DMS79 (cell line): ENCODE data around the gene PTPRG.
"Not testable (repeated sequence)": the region's sequence is repeated elsewhere in the genome, so short reads cannot be mapped to it uniquely, and the experiment has no call there.

Experiments used
- DNase-seq: peaks from one replicate; lab custom pipeline; 2025; lab: John Stamatoyannopoulos, UW

Gene PTPRG

DNA sequence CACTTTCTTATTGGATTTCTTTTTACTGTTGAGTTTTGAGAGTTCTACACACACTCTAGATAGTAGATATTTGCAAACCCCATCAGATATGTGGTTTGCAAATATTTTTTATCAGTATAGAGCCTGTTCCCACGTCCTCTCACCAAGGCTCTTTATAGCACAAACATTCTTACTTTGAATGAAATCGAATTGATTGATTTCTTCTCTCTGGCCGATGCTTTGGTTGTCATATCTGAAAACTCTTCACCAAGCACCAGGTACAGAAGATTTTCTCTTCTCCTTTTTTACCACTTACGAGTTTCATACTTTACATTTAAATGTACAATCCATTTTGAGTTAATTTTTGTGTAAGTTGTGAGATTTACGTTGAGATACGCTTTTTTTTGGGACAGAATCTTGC lies 163.4 kb downstream of the PTPRG start:
- no peak for DNase-seq

DNA sequence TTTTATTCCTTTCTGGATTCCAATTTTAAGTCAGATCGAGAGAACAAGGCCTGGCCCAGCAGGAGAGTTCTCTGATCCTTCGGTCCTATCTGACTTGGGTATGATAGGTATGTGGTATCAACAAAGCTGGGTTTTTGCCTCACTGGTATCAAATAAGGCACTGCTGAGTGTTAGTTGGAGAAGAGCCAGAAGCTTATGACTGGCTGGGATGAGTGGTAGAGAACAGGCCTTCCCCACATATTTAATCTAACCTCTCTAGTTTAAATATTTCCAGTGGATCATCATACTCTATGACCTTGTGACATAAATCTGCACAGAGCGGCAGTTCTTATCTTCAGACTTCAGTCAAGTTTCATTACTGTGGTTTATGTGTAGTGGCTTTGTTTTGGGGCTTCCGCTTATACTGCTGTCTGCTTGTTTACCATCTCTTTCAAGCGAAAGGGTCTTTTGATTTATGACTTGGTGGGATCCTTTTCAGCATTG lies 164.5 kb downstream of the PTPRG start:
- DNase-seq: no peak

DNA sequence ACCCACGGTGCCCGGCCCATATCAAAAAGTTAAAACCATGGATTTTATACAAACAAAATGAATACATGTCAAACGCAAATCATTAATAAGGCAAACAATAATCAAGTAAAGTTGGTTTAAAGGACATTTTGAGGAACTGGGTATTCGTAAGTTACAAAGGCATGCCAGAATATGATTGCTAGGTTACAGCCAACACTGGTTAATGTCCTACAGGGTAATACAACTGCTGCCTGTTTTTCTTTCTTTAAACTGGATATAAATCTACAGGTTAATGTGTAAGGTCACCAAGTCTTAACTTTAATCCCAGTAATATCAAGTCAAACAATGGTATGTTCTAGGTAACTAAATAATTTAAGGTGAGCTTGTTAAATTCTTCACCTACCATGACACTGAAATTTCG lies 166.1 kb downstream of the PTPRG start:
- DNase-seq: no peak

DNA sequence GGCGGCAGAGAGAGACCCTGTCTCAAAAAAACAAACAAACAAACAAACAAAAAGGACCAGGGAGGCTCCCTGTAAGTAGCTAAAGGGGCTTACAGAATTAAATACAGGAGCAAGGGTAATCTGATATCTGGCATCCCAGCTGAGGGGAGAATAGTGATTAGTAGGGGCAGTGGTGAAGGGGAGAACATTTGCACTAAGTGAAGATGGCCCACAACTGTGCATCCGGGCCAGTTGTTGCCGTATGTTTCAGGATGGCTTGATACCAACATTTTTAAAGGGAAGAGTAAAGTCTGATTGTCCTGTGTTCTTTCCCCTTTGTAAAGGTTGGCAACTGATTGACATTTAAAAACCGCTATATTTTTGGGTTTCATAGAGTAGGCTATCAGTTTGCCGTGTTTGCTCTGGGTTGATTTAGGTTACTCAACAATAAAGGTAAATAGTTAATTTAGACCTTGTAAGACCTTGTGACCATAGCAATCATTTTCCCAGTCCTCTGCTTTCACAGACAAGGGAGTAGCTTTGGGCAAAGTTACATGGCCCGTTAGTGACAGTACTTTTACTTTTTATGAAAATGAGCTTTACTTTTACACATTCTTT lies 167.8 kb downstream of the PTPRG start:
- no peak for DNase-seq

DNA sequence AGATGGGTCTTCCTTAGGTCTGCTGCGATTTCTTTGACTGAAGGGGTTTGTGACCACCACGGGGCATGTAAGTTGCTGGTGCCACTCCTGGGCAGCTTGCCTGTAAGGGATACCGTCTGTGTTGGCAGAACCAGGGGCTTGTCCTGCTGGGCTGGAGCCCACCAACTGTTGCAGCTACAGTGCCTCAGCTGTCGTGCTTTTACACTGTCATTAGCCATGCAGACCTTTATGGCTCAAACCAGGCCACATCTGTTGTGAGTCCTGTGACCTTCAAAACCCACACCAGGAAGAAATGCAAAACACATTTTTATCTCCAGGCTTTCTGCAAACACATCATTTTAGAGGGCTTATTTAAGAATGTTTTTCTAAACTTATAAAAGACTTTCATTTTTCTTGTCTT lies 168.7 kb downstream of the PTPRG start:
- DNase-seq: no peak

DNA sequence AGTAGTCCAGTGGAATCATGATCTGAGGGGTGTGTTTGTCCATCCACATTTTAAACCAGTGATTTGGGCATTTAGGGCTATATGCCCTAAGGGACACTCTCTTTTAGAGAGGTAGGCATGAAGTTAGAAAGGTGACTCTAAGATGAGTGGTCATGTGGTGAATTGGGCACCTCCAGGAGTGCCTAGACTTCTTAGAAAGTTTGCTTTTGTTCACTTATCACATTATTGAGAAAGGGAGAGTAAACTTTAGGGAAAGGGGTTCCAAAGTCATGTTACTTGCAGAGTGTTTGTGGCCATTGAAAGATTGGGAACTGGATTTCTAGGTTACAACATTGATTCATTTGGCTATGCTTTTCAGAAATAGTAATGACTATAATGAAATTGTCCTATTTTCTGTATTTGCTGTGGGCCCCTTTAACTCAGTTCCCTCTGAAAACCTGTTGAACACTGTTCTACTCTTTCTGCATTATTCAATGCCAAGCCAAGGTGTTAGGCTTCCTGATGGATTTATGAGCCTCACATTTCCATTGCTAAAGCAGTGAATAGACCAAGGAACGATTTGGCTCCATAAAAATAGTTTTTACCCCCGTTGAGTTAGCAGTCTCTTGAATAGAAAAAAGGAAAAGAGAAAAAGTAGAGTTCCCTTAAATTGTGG lies 169.3 kb downstream of the PTPRG start:
- DNase-seq: no peak

DNA sequence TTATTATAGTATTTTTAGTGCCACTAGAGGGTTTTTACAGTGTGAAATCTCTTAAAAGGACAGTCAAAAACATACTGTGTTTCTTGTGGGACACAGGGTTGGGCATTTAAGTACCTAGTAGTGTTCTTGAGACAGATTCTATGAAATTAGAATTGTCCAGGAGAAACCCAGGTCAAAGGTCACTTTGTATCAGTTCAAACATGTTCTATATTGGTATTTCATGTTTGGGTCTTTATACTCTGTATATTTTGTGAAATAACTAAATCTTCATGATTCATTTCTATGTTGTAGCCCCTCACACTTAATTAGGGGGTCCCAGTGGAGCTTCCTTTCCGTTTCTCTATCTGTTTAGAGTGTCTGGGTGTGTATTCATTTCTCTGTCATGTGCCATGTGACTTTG lies 171.6 kb downstream of the PTPRG start:
- DNase-seq: no peak

DNA sequence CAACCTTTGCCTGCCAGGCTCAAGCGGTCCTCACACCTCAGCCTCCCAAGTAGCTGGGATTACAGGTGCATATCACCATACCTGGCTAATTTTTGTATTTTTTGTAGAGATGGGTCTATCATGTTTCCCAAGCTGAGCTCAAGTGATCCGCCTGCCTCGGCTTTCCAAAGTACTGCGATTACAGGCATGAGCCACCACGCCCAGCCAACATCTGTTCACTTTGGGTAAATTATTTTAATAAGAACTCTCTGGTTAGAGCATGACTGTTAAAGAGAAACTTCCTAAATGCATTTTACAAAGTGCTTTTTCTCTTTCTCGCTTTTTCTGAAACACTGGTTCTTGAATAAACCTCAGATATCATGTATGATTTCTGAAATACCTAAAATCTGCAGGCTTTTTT lies 172.5 kb downstream of the PTPRG start:
- no peak for DNase-seq

DNA sequence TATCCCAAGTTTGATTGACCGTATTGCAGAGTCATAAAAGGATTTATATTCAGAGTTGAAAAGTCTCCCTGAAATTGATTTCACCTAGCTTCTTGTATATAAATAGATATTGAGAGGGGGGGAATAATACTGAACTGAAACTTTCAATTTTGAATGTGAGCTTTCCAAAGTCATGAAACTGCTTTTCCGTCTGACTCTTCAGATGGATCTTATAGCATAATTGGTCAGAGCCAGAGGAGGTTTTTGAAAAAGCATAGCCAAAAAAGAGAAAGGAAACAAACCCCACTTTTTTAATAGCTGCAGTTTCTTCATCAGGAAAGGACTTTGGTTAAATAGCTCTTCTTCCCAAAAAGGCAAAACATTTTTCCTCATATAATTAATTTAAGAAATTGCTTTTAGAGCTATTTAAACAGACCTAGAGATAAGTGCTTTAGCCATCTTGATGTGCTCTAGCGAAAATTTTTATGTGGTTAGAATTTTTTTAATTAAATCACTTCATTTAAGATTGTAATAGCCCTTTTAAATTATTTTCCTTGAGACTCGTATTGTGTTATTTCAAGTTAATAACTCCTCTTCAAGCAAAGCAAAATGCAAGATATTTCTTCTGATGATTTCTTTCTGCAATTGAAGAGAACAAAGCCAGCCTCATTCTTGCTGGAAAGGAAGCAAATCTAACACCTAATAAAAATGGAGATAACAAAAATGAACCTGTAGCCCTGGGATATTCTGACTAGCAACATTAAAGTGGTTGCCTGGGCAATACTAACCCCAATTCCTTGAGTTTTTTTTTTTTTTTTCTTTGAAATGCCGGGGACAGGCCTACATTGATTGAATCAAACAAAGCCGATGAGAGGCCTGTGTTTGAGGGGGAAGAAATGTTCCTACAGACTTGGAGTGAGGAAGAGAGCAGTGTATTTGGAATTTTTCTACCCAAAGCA lies 173.6 kb downstream of the PTPRG start:
- no peak for DNase-seq

DNA sequence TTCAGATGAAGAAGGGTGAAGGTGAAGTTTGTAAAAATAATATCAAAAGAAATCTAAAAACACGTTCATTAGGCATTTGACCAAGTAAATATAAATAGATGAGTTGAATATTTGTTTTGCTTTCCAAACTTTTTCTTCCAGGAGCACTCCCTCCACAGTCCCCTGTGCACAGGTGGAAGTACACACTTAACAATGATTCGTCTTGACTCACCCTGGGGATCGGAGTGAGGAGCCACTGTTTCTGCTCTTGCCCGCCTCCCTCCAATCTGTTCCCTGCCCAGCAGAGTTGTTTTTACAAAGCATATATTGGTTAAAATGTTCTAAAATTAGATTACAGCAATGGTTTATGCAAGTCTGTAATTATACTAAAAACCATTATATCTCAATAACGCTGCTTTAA lies 175.1 kb downstream of the PTPRG start:
- DNase-seq: no peak

DNA sequence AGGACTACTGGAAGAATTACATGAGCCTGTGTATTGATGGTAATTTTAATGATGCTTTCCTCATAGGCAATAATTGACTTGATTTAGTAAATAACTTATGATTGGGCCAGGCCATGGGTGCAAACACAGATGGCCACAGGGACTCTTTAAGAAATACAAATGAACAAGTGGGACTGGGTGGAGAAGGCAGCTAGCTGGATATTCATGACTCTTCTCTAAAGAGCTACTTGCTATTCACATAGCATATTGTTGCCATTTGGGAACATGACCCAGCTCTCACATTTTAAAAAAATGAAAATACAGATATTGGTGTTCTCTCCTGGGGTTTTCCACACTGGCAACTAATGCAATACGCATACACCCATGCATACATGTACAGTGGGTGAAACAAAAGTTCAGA lies 178.3 kb downstream of the PTPRG start:
- DNase-seq: no peak

DNA sequence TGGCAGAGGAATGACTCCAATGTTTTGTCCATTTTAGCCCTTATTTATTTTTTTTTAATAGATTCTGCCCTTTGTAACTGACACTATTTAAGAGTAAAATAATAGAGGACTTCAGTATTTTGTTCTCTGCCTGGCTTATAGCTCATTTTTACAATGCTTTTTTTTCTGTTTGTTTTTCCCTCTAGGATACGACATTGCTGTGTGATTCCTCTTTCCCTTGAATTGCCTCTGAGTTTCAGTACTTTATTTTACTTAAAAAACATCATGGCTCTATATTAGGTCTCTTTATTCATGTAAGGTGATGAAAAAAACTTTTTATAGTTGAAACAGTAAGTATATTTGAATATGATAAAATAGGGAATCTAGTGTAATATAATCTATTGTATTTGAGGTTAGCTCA lies 179.1 kb downstream of the PTPRG start:
- no peak for DNase-seq

DNA sequence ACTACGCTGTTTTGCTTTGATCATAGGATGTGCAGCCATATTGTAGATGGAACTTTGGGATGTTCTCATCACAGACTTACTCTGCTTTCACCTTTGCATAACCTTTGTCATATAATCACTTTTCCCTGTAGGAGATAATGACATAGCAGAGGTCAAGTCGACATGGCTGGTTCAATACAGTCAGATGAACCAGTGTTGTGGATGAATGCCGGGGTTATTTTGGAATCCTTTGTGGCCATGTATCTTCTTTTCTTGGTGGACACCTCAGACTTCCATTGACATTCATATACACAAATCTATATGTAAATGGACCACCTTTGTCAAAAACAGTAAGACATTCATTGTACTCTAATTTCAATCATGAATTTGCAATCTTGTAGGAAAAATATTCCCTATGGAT lies 180.2 kb downstream of the PTPRG start:
- DNase-seq: no peak

DNA sequence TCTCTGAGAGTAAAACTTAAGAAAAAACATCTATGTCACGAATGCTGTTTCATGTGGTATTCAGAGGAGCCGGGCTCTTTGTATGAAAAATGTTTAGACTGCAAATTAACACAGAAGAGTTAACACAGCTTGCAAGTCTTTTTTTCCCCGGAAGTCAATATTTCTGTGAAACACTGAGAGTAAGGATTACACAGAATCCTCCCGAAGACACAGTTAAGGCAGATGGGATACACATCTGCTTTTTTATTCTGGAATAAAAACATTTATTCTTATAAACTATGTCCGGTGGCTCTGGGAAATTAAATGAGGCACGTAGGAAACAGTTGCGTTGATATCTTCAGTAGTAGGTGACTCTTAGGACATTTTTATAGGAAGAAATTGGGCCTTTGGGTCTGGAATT lies 180.6 kb downstream of the PTPRG start:
- no peak for DNase-seq

DNA sequence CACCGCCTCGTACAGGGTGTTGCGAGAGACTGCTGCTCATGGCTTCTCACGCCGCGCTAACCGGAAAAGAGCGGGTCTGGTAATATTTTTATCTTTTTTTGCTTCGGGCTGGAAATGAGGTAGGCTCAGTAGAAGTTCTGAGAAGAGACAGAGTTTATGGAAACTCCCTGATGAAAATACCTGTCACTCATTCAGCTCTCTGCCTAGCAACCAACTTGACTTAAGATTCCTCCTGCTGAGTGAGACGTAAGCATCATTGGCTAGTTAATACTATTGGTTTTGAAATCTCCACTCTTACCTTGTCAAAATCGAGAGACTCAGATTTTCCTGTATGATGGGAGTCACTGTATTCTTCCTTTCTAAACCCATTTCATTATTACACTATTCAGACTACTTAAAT lies 181.7 kb downstream of the PTPRG start:
- no peak for DNase-seq

DNA sequence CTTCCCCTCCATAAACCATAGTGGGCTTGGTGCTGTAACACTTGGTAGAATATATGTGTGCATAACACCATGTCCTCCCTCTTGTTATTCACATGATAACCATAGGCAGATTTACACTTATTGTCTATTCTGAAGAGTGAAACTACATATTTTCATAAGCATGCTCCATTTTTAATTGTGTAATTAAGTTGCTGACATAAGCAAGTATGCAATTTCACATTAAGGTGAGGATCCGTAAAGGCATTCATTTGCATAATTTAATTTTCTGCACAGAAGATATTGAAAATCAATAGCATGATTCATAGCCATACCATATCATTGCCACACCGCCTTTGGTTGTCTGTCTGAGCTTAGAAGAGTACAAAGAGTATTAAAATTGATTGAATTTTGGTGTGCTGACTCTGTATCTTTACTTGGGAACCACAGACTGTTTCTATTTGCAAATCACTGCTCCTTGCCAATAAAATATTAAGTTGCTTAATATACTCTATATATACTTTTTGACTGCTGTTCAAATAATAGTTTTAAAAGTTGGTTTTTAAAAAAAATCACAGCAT lies 182.4 kb downstream of the PTPRG start:
- no peak for DNase-seq

DNA sequence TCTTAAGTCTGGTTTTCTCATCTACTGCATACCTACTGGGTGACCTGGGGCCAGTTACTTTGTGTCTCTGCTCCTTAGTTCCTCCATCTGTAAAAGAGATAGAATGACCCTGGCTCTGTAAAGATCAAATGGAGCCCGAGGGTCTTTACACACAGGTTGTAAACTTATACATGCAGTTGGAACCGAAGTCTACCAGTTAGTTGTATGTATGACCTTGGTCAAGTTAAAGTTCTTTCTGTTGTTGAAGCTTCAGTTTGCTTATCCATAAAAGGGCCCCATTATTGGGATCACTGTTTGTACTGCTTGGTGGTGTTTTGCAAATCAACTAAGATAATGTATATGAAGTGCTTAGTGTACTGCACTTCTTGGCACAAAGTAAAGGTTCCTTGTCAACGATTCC lies 186.9 kb downstream of the PTPRG start:
- DNase-seq: no peak

DNA sequence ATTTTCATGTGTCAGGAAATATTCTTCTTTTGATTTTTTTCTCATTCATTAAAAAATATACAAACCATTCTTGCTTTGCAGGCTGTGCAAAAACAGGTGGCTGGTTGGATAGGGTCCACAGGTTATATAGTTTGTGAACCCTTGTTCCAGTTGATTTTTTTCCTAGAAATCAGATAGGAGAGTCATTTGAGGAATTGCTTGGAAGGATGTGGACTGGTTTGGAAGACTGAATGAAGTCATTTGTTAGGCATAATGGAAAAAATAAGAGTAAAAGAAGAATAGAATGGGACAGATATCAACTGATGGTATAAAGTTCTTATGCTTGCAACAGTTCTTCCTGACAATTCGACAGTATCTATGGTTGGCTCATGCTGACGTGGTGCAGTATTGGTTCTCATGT lies 189.4 kb downstream of the PTPRG start:
- DNase-seq: no peak

DNA sequence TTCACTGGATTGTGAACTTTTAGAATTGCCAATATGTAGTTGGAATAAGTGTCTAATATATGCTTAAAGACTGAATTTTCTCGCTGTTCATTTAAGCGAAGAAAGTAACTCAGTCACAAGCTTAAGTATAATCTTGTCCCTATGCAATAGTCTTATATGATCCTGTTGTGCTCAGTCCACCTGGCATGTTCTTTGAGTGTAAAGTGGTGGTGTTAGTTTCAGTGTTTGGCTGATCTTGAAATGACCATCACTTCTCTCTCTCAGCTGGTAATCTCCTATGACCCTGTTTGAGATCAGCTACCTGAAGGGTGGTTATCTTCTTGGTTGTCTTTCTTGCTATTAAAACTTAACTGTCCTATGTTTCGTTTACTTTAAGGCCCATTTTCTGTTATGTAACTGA lies 197.5 kb downstream of the PTPRG start:
- DNase-seq: no peak

DNA sequence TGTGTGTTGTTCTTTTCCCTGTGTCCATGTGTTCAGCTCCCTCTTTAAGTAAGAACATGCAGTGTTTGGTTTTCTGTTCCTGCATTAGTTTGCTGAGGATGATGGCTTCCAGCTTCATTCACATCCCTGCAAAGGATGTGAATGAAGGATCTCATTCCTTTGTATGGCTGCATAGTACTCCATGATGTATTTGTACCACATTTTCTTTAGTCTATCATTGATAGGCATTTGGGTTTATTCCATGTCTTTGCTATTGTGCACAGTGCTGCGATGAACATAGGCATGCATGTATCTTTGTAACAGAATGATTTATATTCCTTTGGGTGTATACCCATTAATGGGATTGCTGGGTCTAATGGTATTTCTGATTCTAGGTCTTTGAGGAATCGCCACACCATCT lies 199.4 kb downstream of the PTPRG start:
- not testable (repeated sequence) for DNase-seq

DNA sequence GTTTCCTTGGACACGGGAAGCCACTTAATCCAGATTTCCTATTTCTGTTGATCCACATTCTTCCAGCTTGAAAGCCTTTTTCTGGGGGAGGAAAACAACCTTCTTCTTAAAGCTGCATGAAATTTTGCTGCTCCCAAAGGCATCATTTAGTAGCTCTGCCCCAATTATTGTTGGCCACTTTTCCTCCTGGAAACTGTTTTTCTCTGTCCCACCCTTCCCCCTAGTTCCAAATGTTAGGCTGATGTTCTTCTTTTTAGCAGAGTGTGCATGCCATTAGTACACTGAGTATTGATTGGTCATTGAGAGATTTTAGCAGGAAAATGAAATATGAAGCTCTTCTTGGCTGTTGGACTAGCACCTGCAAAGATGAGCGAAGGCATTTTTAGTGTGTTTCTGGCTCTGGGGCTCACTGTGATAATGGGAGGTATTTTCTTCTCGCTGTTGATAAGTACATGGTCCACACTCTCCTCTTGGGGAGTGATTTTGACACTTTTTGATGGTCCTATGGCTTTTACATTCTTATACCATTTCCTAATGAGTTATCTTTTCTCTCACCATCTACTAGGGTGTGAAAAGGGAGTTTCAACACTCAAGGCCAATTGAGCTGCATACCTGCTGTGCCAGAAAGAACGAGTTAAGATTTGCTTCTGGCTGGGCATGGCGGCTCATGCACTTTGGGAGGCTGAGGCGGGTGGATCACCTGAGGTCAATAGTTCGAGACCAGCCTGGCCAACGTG lies 200.5 kb downstream of the PTPRG start:
- no peak for DNase-seq
